GM12892 (cell line): ENCODE results near the gene MYBBP1A.

ENCODE experiments used
- POLR2A ChIP-seq: IDR thresholded peaks from 2 replicates; pipeline ENCODE4 v1.6.1; 2011; ENCODE audit warnings: low read depth, low read length, control low read depth
- POLR2AphosphoS5 ChIP-seq: IDR thresholded peaks from 2 replicates; pipeline ENCODE4 v1.6.1; 2011; ENCODE audit warnings: low read depth, low read length, control low read depth

GRCh38 chr17:4544135-4544950 lies 10.8 kb downstream of the MYBBP1A start:
- no peak for TF ChIP-seq POLR2A
- TF ChIP-seq POLR2AphosphoS5: 0 out of 2 replicates have a peak, but pooled peaks have one; percentile 17
